ENCODE measurements around the gene TIRAP.

The TIRAP gene

GRCh38 chr11:126341760-126342161 lies 58.9 kb downstream of the TIRAP start:
- Histone ChIP-seq H2AFZ (ENCODE audit: low read depth) (no peak overlapping the region), H3K4me3 (IDR thresholded peaks at IDR 0.05; ENCODE audit: insufficient read depth, low read depth, low read length) (no peak overlapping the region), H3K79me2 (ENCODE audit: insufficient read depth, low read depth) (no peaks in the 10 kb centered on the region), H3K4me2 (no peak overlapping the region), H3K27ac (no peak overlapping the region), H3K36me3 (ENCODE audit: insufficient read depth) (no peaks in the 10 kb centered on the region), H3K27me3 (ENCODE audit: insufficient read depth, low read depth) (no peaks in the 10 kb centered on the region), H3K4me1 (ENCODE audit: low read depth, poor library complexity, severe bottlenecking) (no peaks in the 10 kb centered on the region), H3K9ac (no peak overlapping the region), H4K20me1 (ENCODE audit: insufficient read depth) (no peaks in the 10 kb centered on the region)
- TF ChIP-seq CTCF (conservative IDR thresholded peaks at IDR 0.05; ENCODE audit: low read depth, low read length), result no peak

GRCh38 chr11:126343051-126343450 lies 60.2 kb downstream of the TIRAP start:
- no peak overlapping the region for H2AFZ ChIP-seq (ENCODE audit: low read depth)
- no peaks in the 10 kb centered on the region for H3K79me2 ChIP-seq (ENCODE audit: insufficient read depth, low read depth)
- H3K4me3 ChIP-seq (IDR thresholded peaks at IDR 0.05; ENCODE audit: insufficient read depth, low read depth, low read length), result no peak overlapping the region
- H3K4me2 ChIP-seq, result no peak overlapping the region
- H3K27ac ChIP-seq, result no peak overlapping the region
- no peaks in the 10 kb centered on the region for H3K4me1 ChIP-seq (ENCODE audit: low read depth, poor library complexity, severe bottlenecking)
- H3K27me3 ChIP-seq (ENCODE audit: insufficient read depth, low read depth), result no peaks in the 10 kb centered on the region
- H3K36me3 ChIP-seq (ENCODE audit: insufficient read depth), result no peaks in the 10 kb centered on the region
- H4K20me1 ChIP-seq (ENCODE audit: insufficient read depth), result no peaks in the 10 kb centered on the region
- no peak for TF ChIP-seq CTCF (conservative IDR thresholded peaks at IDR 0.05; ENCODE audit: low read depth, low read length)
- H3K9ac ChIP-seq, result no peak overlapping the region

Measured in KMS-11 (cell line).